KG1 (cell line): ENCODE data around the gene MS4A4E.
A peak's percentile ranks its signal among the peaks of the same experiment; 100 is the strongest.
"Not testable (repeated sequence)": the region's sequence is repeated elsewhere in the genome, so short reads cannot be mapped to it uniquely, and the experiment has no call there.

ENCODE experiments used
- DNase-seq: peaks from one replicate; lab custom pipeline; 2025; lab: John Stamatoyannopoulos, UW

The MS4A4E gene

GRCh38 chr11:60221692-60222091, 21.2 kb downstream of the MS4A4E start:
- no peak for DNase-seq

DNA sequence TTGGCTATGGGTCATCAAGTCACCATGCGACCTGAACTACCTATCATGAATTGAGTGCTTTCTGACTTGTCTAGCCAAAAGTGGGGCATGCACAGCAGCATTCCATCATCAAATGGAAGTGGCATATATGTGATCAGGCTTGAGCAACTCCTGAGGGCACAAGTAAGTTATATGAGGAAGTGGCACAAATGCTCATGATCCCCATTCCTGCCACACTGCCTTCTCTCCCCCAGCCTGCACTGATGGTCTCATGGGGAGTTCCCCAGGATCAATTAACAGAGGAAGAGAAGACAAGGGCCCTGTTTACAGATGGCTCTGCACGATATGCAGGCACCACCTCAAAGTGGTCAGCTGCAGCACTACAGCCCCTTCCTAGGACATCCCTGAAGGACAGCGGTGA, 21.8 kb downstream of the MS4A4E start:
- no peak for DNase-seq

DNA sequence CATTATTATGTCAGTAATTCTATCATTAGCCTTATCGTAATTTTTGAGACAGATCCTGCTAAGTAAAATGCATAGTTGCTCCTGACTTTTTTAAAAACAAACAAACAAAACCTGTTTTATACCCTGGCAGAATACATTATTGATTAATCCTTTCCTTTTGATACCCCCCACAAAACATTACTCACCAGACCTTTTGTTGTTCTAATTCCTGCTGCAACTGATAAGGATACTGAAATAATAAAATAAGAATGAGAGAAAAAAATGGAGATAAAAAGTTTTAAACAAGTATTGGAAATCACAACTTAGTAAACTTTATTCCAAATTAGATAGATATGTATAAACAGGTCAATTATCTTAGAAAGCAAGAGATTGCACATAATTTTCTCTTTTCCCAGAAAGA, 28.6 kb downstream of the MS4A4E start:
- no peak for DNase-seq

- no peak for DNase-seq
These were observed 31.7 kb downstream of the MS4A4E start for GRCh38 chr11:60211206-60211605.

DNA sequence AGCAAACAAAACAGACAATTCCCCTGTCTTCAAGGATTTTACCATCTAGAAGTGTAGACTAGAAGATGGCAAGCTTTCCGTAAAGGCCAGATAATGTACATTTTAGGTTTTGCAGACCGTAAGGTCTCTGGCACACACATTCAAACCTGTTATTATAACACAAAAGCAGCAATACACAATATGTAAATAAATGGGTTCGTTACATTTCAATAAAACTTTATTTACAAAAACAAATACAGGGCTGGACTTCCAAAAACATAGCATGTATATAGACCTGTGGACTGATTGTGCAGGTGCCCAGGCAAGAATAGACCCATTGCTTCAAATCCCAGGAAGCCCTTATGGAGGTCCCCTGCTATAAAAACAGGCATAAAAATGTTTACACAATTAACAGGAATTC, 33.0 kb downstream of the MS4A4E start:
- DNase-seq, result no peak

DNA sequence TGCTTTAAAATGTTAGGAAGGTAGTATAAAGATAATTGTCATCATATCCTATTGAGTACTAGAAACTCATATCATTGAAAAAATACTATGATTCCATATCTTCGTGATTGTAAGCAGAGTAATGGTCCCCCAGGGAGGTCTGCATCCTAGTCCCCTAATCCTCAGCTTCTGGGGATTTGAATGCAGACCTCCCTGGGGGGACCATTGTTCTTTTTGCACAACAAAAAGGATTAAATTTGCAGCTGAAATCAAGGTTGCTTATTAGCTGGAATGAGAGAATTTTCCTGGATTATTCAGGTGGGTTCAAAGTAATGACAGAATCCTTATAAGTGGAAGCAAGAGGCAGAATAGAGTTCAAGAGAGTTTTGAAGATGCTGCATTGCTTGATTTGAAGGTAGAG, 34.0 kb downstream of the MS4A4E start:
- DNase-seq, result no peak

DNA sequence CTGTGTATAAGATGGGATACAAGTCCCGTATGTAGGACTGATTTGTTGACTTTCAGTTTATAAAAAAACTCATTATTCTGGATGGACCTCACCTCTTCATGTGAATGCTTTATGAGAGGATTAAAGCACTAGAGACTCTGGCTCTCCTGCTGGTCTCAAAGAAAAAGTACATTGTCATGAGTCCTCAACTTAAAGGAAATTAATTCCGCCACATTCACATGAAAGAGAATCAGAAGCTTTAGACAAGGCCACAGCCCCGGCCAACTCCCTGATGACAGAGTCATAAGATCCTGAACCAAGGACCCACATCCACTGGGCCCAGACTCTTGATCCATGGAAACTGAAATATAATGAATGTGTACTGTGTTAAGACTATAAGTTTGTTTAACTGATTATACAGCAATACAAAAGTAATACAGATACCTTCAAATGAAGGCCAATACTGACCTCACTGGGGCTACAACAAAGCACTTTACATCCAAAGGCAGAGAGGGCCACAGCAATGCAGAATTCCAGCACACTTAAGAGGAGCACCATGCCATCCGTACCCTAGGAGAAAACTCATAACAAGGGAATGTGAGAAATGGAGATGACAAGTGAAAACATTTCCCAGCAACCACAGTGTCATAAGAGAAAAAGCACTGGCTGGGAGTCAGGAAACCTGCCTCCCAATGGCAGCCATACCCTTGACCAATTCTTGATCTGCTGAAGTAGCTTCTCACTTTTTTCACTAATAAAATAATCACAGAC, 34.6 kb downstream of the MS4A4E start:
- DNase-seq, result no peak

DNA sequence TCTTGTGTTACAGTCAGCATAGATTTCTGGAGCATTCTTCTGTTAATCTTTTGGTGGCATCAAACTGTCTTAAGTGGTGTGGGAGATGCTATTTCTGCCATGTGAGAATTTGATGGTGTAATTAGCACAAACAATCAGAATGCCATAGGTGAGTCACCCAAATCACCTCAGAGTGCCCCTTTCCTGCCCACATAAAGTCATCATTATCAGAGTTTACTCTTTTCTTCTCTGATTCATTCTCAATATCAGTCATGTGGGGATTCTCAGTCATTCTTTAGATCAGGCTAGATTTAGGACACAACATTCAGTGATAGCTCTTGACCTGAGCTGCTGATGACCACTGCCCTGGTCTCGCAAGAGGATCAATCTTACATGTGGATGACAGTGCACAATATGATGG, 36.3 kb downstream of the MS4A4E start:
- no peak for DNase-seq

DNA sequence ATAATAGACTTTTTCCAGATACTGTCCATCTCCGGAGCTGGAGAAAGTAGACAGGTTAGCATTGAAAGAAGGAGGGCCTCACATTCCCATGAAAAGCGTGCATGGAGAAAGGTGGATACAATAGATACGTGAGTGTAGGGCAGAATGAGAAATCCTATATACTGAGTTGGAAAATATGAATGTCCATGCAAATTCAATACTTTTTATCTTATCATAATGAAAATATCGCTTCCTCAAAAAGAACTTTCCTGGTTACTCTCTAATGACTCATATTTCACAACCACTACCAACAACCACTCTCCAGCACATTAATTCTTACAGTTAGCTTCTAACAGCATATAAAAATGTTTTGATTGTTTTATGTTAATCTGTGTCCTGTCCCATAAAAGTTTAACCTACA, 38.0 kb downstream of the MS4A4E start:
- no peak for DNase-seq

- not testable (repeated sequence) for DNase-seq
These were observed 41.6 kb downstream of the MS4A4E start for GRCh38 chr11:60201334-60201733.

DNA sequence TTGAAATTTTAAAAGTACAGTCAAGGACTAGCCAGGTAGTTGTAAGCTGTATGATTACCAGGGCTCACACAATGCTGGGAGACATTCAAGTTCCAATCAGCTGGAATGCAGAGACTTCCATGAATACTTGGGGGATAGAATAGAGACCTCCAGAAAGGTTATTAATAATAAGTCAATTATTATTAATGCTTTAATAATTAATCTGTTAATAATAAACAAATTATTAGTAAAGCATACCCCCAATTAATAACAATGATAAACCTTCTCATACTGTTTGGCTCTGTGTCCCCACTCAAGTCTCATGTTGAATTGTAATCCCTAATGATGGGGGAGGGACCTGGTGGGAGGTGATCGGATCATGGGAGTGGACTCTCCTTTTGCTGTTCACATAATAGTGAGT, 45.5 kb downstream of the MS4A4E start:
- no peak for DNase-seq

- no peak for DNase-seq
These were observed 47.0 kb downstream of the MS4A4E start for GRCh38 chr11:60195923-60196368.

GRCh38 chr11:60194511-60194910, 48.4 kb downstream of the MS4A4E start:
- no peak for DNase-seq

- peak; percentile 72 for DNase-seq
These were observed 49.1 kb downstream of the MS4A4E start for GRCh38 chr11:60193687-60194433.

DNA sequence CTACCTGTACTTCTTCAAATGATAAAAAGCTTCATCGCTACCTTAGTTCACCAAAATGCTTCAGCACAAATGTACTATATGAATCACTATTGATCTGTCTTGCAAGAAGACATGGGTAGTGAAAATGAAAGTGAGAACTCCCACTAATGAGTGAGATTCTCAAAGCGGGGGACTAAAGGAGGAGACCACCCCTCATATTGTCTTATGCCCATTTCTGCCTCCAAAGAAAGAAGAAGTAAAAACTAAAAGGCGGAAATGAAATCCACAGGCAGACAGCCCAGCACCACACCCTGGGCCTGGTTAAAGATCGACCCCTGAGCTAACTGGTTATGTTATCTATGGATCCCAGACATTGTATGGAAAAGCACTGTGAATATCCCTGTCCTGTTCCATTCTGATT, 50.4 kb downstream of the MS4A4E start:
- DNase-seq, result not testable (repeated sequence)

GRCh38 chr11:60188481-60188880, 54.5 kb downstream of the MS4A4E start:
- not testable (repeated sequence) for DNase-seq

GRCh38 chr11:60186128-60186527, 56.8 kb downstream of the MS4A4E start:
- not testable (repeated sequence) for DNase-seq

DNA sequence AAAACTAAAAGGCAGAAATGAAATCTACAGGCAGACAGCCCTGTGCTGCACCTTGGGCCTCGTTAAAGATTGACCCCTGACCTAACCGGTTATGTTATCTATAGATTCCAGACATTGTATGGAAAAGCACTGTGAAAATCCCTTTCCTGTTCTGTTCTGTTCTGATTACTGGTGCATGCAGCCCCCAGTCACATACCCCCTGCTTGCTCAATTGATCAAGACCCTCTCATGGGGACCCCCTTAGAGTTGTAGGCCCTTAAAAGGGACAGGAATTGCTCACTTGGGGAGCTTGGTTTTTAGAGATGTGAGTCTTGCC, 57.5 kb downstream of the MS4A4E start:
- not testable (repeated sequence) for DNase-seq

DNA sequence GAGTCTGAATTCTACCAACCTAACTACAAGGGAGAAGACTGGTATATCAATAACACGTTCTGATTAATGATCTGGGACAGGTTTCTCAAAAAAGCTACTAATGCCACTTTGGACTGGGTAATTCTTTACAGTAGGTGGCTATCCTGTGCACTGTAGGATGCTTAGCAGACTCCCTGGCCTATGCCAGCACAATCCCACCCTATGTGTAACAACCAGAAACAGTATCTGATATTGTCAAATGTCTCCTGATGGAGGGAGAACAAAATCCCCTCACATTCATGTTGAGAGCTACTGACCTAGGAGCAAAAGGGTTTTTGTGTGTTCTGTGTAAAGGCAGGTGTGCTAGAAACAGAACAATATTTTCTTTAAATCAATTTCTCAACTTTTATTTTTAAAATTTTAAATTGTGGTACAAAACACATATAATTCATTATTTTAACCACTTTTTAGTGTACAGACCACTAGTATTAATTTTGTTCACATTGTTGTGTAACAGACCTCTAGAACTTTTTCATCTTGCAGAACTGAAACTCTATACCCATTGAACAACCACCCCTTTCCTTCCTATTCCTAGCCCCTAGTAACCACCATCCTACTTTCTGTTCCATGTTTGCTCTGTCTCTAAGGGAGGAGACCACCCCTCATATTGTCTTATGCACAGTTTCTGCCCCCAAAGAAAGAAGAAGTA, 58.0 kb downstream of the MS4A4E start:
- no peak for DNase-seq

GRCh38 chr11:60183591-60184205, 59.2 kb downstream of the MS4A4E start:
- no peak for DNase-seq

DNA sequence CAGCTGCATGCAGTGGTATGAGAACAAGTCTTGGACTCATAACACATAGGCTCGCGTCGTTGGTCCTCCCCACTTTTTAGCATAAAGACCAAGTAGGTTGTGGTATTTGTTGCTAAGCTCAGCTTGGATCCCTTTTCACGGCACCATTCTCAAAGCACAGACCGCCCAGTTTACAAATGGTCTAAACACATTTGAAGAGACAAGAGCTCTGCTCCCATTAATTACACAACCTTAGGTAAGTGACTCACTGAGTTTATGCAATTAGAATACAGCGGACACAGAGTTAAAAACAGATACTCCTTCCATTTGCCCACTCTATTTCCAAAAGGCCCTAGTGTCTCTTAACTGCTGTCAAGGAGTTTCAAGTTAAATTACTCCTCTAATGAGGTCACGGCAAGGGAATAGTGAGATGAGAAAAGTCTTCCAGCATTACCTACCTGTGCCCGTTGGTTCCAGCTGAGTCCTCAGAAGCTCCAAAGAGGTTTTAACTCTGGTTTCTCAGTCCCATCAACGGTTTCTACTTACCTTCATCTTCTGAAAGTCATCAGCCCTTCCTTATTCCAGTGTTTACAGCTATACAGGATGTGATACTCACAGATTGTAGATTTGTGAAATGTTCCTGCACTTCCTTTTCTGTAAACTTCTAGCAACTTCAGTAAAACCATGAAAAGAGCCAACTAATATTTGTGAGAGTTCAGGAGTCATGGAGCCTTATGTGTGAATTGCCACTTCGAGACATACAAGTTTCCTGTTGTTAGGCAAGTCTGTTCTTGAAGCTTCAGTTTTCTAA, 60.2 kb downstream of the MS4A4E start, which contains the start of gene MS4A6A:
MS4A6A (minus strand) TSS at position 543 of the 790 bp plus-strand sequence. CDS start 1,356 bp downstream, outside the sequence.
- no peak for DNase-seq

DNA sequence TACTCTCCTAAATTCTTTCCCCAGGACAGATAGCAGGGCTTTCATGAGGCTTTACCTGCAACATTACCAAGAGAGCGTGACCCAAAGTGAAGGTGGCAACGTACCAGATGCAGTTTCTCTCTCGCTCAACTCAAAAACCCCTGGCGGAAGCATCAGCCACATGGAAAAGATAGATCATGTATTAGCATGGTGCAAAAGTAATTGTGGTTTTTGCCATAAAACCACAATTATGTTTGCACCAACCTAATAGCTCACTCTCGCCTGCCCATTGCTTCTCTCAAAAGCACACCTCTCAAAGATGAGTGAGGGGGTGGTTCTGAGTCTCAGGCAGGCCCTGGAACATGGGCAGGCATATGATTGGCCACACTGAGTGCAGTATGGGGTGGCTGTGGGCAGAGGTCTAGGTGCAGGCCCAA, 67.1 kb downstream of the MS4A4E start:
- DNase-seq, result no peak
